ENCODE results near the gene CPA5.

Gene CPA5

DNA sequence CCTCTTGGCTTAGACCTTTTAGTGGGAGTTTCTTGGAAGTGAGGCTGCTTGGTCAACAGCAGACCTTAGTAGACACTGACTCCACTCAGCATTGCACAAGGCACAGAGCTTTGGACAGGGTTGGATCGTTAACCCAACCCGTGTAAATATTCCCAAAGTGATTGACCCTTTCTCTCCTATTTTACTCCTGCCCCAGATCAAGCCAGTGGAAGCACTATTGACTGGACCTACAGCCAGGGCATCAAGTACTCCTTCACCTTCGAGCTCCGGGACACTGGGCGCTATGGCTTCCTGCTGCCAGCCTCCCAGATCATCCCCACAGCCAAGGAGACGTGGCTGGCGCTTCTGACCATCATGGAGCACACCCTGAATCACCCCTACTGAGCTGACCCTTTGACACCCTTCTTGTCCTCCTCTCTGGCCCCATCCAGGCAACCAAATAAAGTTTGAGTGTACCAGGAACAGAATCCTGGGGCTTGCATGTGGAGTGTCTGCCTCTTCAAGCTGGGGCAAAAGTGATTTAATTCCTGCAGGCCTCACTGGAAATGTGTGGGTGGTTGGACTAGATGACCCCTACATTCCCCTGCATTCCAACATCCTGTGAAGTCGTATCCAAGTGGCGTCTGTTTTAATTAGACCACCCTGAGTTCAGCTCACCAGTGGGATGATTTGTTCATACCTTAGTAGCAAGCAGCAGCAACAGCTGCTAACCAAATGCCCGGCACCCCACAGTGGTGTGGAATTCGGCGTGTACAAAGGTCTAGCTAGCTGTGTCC is 43.2 kb downstream of the CPA5 start:
- TF ChIP-seq JUND (IDR thresholded peaks at IDR 0.05; ENCODE audit: low read depth), result no peak
- in situ Hi-C loops (cut with HindIII; ENCODE audit: low pct_unique_long_range_greater_than_20kb, low sequenced_read_pairs), result no loop called here
- no peak for DNase-seq (ENCODE audit: low read depth in 1 of 2, low spot score in 1 of 2)

- in situ Hi-C loops (cut with HindIII; ENCODE audit: low pct_unique_long_range_greater_than_20kb, low sequenced_read_pairs), result no loop called here
- DNase-seq (ENCODE audit: low read depth in 1 of 2, low spot score in 1 of 2), result no peak
- TF ChIP-seq JUND (IDR thresholded peaks at IDR 0.05; ENCODE audit: low read depth), result no peak
Measured at GRCh38 chr7:130388671-130389070, 44.1 kb downstream of the CPA5 start.

DNA sequence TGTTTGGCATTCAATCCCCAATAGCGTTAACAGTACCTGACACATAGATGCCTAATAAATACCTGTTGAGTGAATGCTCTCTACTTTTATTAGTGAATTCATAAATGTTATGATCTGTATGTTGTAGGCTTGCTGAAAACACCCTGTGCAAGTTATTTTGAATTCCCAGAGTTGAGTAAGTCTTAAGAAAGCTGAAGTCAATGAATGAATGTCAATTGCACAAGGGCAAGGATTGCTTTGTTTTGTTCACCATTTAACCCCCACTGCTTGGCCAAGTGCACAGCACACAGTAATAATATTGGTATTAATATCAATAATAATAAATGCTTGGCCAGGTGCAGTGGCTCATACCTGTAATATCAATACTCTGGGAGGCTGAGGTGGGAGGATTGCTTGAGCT is 45.9 kb downstream of the CPA5 start:
- no peak for DNase-seq (ENCODE audit: low read depth in 1 of 2, low spot score in 1 of 2)
- in situ Hi-C loops (cut with HindIII; ENCODE audit: low pct_unique_long_range_greater_than_20kb, low sequenced_read_pairs), result no loop called here
- no peak for TF ChIP-seq JUND (IDR thresholded peaks at IDR 0.05; ENCODE audit: low read depth)

DNA sequence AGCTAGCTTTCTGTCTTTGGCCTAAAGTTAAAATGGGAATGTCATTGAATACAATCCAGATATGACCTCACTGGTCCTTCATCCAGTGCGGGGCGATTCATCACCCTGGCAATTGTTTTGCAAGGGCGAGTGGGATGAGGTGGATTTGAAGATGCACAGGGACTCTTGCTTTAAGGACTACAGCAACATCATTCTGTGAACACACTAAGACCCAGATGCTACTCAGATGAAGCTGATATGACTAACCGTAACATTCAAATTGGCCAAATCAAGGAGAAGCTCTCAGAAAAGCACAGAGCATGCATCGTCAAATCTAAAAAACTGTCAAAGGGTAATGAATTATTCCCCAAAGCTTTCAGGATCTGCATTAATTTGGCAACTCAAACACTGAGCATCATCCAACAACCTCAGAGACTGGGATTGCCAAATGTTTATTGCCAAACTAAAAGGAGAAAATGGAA is 48.5 kb downstream of the CPA5 start:
- in situ Hi-C loops (cut with HindIII; ENCODE audit: low pct_unique_long_range_greater_than_20kb, low sequenced_read_pairs), result no loop called here
- DNase-seq (ENCODE audit: low read depth in 1 of 2, low spot score in 1 of 2), result no peak
- TF ChIP-seq JUND (IDR thresholded peaks at IDR 0.05; ENCODE audit: low read depth), result no peak

GRCh38 chr7:130393841-130394411 is 49.3 kb downstream of the CPA5 start:
- in situ Hi-C loops (cut with HindIII; ENCODE audit: low pct_unique_long_range_greater_than_20kb, low sequenced_read_pairs), result no loop called here
- no peak for DNase-seq (ENCODE audit: low read depth in 1 of 2, low spot score in 1 of 2)
- TF ChIP-seq JUND (IDR thresholded peaks at IDR 0.05; ENCODE audit: low read depth), result no peak

- TF ChIP-seq JUND (IDR thresholded peaks at IDR 0.05; ENCODE audit: low read depth), result no peak
- in situ Hi-C loops (cut with HindIII; ENCODE audit: low pct_unique_long_range_greater_than_20kb, low sequenced_read_pairs), result no loop called here
- no peak for DNase-seq (ENCODE audit: low read depth in 1 of 2, low spot score in 1 of 2)
Measured at GRCh38 chr7:130394421-130395195, 50.0 kb downstream of the CPA5 start.

- in situ Hi-C loops (cut with HindIII; ENCODE audit: low pct_unique_long_range_greater_than_20kb, low sequenced_read_pairs), result no loop called here
- no peak for TF ChIP-seq JUND (IDR thresholded peaks at IDR 0.05; ENCODE audit: low read depth)
- no peak for DNase-seq (ENCODE audit: low read depth in 1 of 2, low spot score in 1 of 2)
Measured at GRCh38 chr7:130395421-130395820, 50.8 kb downstream of the CPA5 start.

GRCh38 chr7:130396109-130396508 is 51.5 kb downstream of the CPA5 start:
- TF ChIP-seq JUND (IDR thresholded peaks at IDR 0.05; ENCODE audit: low read depth), result no peak
- in situ Hi-C loops (cut with HindIII; ENCODE audit: low pct_unique_long_range_greater_than_20kb, low sequenced_read_pairs), result no loop called here

DNA sequence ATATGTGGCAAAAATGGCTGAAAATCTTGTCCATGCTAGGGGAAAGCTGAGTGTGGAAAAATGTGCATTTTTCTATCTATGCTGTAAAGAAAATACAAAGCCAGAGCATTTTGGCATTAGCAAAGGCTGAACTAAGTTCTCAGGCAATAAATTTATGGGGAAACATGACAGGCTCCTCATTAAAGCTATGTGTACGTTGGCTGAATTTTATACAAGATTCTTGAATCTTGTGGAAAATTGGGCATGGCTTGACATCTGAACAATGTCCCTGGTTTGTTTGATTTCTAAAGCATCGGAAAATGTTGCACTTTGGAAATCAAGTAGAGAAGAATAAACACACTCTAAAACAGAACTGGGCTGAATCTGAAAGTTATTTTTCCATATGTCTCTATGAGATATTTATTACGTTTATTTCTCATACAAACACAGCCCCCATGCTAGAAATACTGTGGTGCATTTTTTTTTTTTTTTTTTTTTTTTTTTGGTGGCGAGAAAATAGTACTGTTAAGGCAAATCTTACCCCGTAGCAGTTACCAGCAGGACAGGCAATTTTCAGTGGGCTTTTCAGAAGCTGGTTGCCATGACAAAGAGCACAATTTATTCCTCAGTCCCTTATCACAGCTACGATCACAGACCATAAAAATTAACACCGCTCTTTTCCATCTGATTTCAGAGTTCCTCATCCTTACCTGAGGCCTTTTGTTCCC is 52.6 kb downstream of the CPA5 start:
- TF ChIP-seq JUND (IDR thresholded peaks at IDR 0.05; ENCODE audit: low read depth), result no peak
- in situ Hi-C loops (cut with HindIII; ENCODE audit: low pct_unique_long_range_greater_than_20kb, low sequenced_read_pairs), result no loop called here

More at GRCh38 chr7:130396109-130396508, 51.5 kb downstream of the CPA5 start:
- DNase-seq (ENCODE audit: low read depth in 1 of 2, low spot score in 1 of 2), result no peak

DNA sequence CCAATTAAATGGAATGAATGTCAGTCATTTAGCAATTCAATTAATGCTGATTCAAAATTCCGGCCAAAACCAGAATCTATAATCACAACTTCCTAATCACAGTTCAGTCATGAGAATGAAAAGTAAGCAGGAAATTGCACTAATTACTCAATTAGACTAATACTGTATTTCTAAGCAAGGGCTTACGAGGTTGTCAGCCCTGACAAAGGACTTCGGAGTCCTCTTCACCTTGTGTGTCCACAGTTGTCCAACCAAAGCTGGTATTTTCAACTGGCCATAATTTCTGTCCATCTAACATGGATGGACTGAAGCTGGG is 53.1 kb downstream of the CPA5 start:
- in situ Hi-C loops (cut with HindIII; ENCODE audit: low pct_unique_long_range_greater_than_20kb, low sequenced_read_pairs), result no loop called here
- TF ChIP-seq JUND (IDR thresholded peaks at IDR 0.05; ENCODE audit: low read depth), result no peak
- DNase-seq (ENCODE audit: low read depth in 1 of 2, low spot score in 1 of 2), result no peak

More for the DNA sequence above, 52.6 kb downstream of the CPA5 start:
- DNase-seq (ENCODE audit: low read depth in 1 of 2, low spot score in 1 of 2), result no peak

DNA sequence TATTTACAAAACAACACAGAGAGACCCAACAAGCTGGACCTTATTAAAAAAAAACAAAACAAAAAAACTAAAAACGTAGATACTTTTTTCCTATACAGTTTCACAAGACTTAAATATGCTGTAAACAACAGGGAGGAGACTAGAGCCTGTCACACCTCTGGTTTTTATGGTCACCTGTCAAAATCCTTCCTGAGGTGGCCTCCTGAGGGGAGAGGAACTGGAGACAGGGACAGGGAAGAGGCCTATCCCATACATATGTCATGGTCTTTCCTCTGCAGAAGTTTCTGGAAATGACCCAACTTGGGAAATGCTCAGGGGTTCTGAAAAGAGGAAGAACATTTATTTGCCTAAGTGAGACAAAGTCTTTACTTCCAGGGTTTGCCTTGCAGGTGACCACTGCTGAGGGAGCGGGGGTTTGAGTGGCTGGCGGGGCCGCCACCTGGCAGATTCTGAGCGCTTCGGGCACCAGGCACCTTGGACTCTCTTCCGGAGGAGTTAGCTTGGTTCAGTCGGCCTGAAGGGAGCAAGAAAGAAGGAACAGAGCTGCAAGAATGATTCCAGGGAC is 54.0 kb downstream of the CPA5 start:
- no peak for TF ChIP-seq JUND (IDR thresholded peaks at IDR 0.05; ENCODE audit: low read depth)
- in situ Hi-C loops (cut with HindIII; ENCODE audit: low pct_unique_long_range_greater_than_20kb, low sequenced_read_pairs), result no loop called here

DNA sequence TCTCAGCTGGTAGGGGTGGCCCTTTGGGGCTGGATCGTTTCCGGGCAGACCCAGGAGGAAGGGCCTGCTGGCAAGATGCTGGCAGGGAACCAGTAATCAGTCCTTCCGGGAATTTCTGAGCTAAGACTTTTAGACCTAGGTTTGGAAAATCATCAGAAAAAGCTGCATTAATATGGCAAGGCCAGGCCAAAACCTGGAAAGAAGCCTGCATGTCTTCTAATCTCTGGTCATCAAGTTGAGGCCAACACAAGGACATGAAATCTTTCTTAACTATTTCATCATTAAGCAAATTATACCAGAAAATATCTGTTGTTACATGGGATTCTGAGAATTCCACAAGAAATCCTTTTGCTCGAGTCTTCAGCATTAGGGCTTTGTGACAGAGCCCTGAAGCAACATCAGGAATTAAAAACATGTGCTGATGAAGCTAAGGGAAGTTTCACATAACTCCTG is 55.5 kb downstream of the CPA5 start:
- in situ Hi-C loops (cut with HindIII; ENCODE audit: low pct_unique_long_range_greater_than_20kb, low sequenced_read_pairs), result no loop called here
- TF ChIP-seq JUND (IDR thresholded peaks at IDR 0.05; ENCODE audit: low read depth), result no peak
- no peak for DNase-seq (ENCODE audit: low read depth in 1 of 2, low spot score in 1 of 2)

More for the DNA sequence above, 54.0 kb downstream of the CPA5 start:
- DNase-seq (ENCODE audit: low read depth in 1 of 2, low spot score in 1 of 2), result no peak
